B cell (primary cell): ENCODE results near the gene COL13A1. TPM values are rescaled to one million over a fixed set of nuclear protein-coding genes. Genes with fewer than 3 reads are reported as not detected.

Source experiments
- ATAC-seq: fragments of 200-7000 bp; cut with Tn5 transposase; one replicate; pipeline ENCODE4 v1.10.0; 2021; ENCODE audit warnings: low read depth, mild to moderate bottlenecking, moderate number of reproducible peaks, moderate library complexity
- CTCF ChIA-PET: fragments of 350-600 bp; sonication (Branson Sonifier 250); formaldehyde crosslinking; loops from one replicate; lab custom pipeline; 2021; ENCODE audit warnings: antibody characterized with exemption, inconsistent platforms; lab: Charles Lee
- POLR2A ChIA-PET: fragments of 350-600 bp; sonication (Branson Sonifier 250); formaldehyde crosslinking; loops from one replicate; lab custom pipeline; 2021; ENCODE audit warnings: antibody characterized with exemption; lab: Charles Lee
- DNase-seq: peaks from one replicate; pipeline ENCODE4 v3.0.0; 2013
- H2AFZ ChIP-seq: 2 replicates; pipeline ENCODE4 v1.6.1; 2012; ENCODE audit warnings: mild to moderate bottlenecking, low read depth, low read length; ENCODE audit not compliant: insufficient read depth, poor library complexity, severe bottlenecking
- H3K27ac ChIP-seq, 2 donors: 1 replicate in 1 of 2; 2 replicates in 1 of 2; pipeline ENCODE4 v1.5.1; 2012 to 2013; ENCODE audit warnings: low read length in 2 of 2, mild to moderate bottlenecking in 2 of 2, moderate library complexity in 1 of 2
- H3K27me3 ChIP-seq, 4 experiments: fragments of 200-600 bp in 1 of 4; sonication (generic) in 1 of 4; replicated peaks in 1 of 4; 1 replicate in 2 of 4; 2 replicates in 2 of 4; pipeline versions ENCODE4 v1.6.1 to v1.7.0; 2013 to 2016; ENCODE audit warnings: low read length in 3 of 4, mild to moderate bottlenecking in 2 of 4, mixed read lengths in 1 of 4, moderate library complexity in 1 of 4; ENCODE audit not compliant: insufficient read depth in 4 of 4, control insufficient read depth in 3 of 4; ENCODE audit errors: control extremely low read depth in 1 of 4
- H3K36me3 ChIP-seq, 2 experiments: replicated peaks in 1 of 2; 1 replicate in 1 of 2; 2 replicates in 1 of 2; pipeline versions ENCODE4 v1.6.1 to v1.7.1; 2013; ENCODE audit warnings: low read length in 1 of 2; ENCODE audit not compliant: insufficient read depth in 2 of 2, control insufficient read depth in 1 of 2; ENCODE audit errors: control extremely low read depth in 1 of 2, extremely low read depth in 1 of 2
- H3K4me1 ChIP-seq, 2 donors: fragments of 200-600 bp in 1 of 2; sonication (generic) in 1 of 2; 1 replicate in 1 of 2; 2 replicates in 1 of 2; pipeline versions ENCODE4 v1.5.1 to v1.6.1; 2013 to 2017; ENCODE audit warnings: low read length in 2 of 2; ENCODE audit not compliant: control insufficient read depth in 2 of 2, insufficient read depth in 2 of 2
- H3K4me2 ChIP-seq: replicated peaks from 2 replicates; pipeline ENCODE3; 2012; ENCODE audit warnings: mild to moderate bottlenecking, low read depth, low read length; ENCODE audit not compliant: poor library complexity, severe bottlenecking
- H3K4me3 ChIP-seq, 5 experiments: fragments of 200-600 bp in 1 of 5; sonication (generic) in 1 of 5; 1 replicate in 3 of 5; 2 replicates in 2 of 5; pipeline versions ENCODE4 v1.5.1 to v1.7.0; 2011 to 2016; ENCODE audit warnings: low read length in 4 of 5, mild to moderate bottlenecking in 4 of 5, low read depth in 2 of 5, control low read depth in 1 of 5, moderate library complexity in 1 of 5; ENCODE audit not compliant: insufficient read depth in 1 of 5; ENCODE audit errors: control extremely low read depth in 1 of 5, extremely low read depth in 1 of 5
- H3K79me2 ChIP-seq: fragments of 200-600 bp; sonication (generic); one replicate; pipeline ENCODE4 v1.6.0; 2016; ENCODE audit warnings: low read length; ENCODE audit not compliant: control insufficient read depth, insufficient read depth
- H3K9ac ChIP-seq: fragments of 200-600 bp; sonication (generic); 2 replicates; pipeline ENCODE4 v1.6.1; 2017; ENCODE audit warnings: mild to moderate bottlenecking, low read length, moderate library complexity
- H3K9me3 ChIP-seq, 3 donors: one replicate each; pipeline versions ENCODE4 v1.6.1 to v1.7.1; 2013; ENCODE audit warnings: low read length in 2 of 3; ENCODE audit not compliant: control insufficient read depth in 2 of 3, insufficient read depth in 1 of 3; ENCODE audit errors: control extremely low read depth in 1 of 3
- H4K20me1 ChIP-seq: 2 replicates; pipeline ENCODE4 v1.6.0; 2012; ENCODE audit warnings: mild to moderate bottlenecking, low read length; ENCODE audit not compliant: insufficient read depth, control insufficient read depth, poor library complexity, severe bottlenecking
- H3K27ac Mint-ChIP-seq: one replicate; pipeline ENCODE4 v1.8.0; 2021; ENCODE audit warnings: mixed read lengths
- H3K27me3 Mint-ChIP-seq: one replicate; pipeline ENCODE4 v1.8.0; 2021; ENCODE audit warnings: mixed read lengths
- H3K4me1 Mint-ChIP-seq: one replicate; pipeline ENCODE4 v1.8.0; 2021; ENCODE audit warnings: mixed read lengths
- H3K4me3 Mint-ChIP-seq: one replicate; pipeline ENCODE4 v1.8.0; 2021; ENCODE audit warnings: mixed read lengths
- H3K9me3 Mint-ChIP-seq: one replicate; pipeline ENCODE4 v1.8.0; 2022; ENCODE audit warnings: mixed read lengths; ENCODE audit not compliant: insufficient read depth
- EZH2 ChIP-seq: IDR thresholded peaks from 2 replicates; pipeline ENCODE4 v1.6.1; 2012; ENCODE audit warnings: borderline replicate concordance, low read depth, mild to moderate bottlenecking, moderate library complexity, low read length; ENCODE audit not compliant: insufficient read depth, poor library complexity, severe bottlenecking
- WGBS: methylation state at CpG from one replicate; pipeline ENCODE4 v1.1.5; 2013; ENCODE audit warnings: missing lambda C conversion rate; ENCODE audit not compliant: insufficient coverage; 5-methylcytosine and 5-hydroxymethylcytosine counted together
- intact Hi-C: fragments of 100-400 bp; cut with micrococcal nuclease; formaldehyde crosslinking; loops from one replicate; pipeline ENCODE4 v1.10.0; 2022
- polyA plus RNA-seq: library from polyadenylated mRNA; depleted of rRNA; stranded (reverse); fragments of >200 nt; gene quantifications from 2 replicates; pipeline ENCODE4 v1.2.3, GENCODE V29; 2012
- total RNA-seq, 2 donors: library from RNA; stranded (reverse); fragments of 120-200 nt in 1 of 2; gene quantifications; 1 replicate in 1 of 2; 2 replicates in 1 of 2; pipeline versions ENCODE4 v1.2.3 to v1.2.4, GENCODE V29; 2013 to 2022
- TF ChIP-seq, protein P1 (sequence below): fragments of 200-600 bp; IDR thresholded peaks from one replicate; pipeline ENCODE4 v1.8.0; 2022; ENCODE audit warnings: antibody characterized with exemption, mild to moderate bottlenecking

Gene COL13A1
- total and polyA plus RNA-seq, 2 donors (not counting 1 experiment from before 2014, with no cell fraction given), result not detected

DNA sequence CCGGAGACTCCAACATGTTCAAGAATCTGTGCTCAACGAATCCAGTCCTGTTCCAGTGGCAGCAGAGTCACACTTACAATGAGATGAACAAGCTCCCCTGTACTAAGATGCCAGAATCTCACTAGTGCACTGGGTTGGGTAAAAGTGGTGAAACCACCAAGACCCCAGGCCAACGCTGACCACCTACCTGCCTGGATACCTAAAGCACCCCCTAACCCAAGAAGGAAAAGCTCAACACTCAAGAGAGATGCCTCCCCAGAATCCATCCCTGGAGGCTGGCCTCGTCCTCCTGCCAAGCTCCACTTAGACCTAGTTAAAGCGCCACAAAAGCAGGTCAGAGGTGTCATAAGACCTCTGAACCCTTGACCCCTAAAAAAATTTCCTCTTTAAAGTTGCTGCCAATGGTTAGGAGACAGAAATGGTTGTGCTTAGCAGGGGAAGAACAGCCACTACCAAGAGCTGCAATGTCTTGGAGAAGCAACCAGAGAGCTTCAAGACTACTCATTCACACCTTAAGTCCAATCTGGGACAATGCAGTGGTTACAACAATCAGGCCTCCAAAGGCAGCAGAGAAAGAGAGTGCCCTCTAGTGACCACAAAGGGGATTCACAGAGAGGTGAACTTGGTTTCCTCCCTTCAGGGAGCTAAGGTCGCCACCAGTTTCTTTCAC lies 156.3 kb downstream of the COL13A1 start:
- H3K4me1 ChIP-seq, result peaks cover 6 to 18% of the 10 kb centered on the region in 2 donors
- H3K4me3 ChIP-seq, result no peak overlapping the region
- intact Hi-C loops, result no loop called here
- H3K27me3 ChIP-seq, result no peaks in the 10 kb centered on the region
- H4K20me1 ChIP-seq, result no peaks in the 10 kb centered on the region
- H3K79me2 ChIP-seq, result no peaks in the 10 kb centered on the region
- no peaks in the 10 kb centered on the region for H3K9me3 Mint-ChIP-seq
- H3K27me3 Mint-ChIP-seq, result peaks cover 9% of the 10 kb centered on the region
- ChIA-PET CTCF (interaction anchor here (1.2 to 3.0 kb wide), 2 partner anchors 19 to 188 kb away, joined by 3 to 14 read pairs; partner anchors contain the start of gene TYSND1), POLR2A (no interaction called here)
- H2AFZ ChIP-seq, result no peak overlapping the region
- peak overlapping the region; percentile 59 for H3K27ac Mint-ChIP-seq
- WGBS, result 100% methylated on average over 2 of the region's 6 CpGs
- no peak overlapping the region for H3K4me3 Mint-ChIP-seq
- TF ChIP-seq, protein P1, sequence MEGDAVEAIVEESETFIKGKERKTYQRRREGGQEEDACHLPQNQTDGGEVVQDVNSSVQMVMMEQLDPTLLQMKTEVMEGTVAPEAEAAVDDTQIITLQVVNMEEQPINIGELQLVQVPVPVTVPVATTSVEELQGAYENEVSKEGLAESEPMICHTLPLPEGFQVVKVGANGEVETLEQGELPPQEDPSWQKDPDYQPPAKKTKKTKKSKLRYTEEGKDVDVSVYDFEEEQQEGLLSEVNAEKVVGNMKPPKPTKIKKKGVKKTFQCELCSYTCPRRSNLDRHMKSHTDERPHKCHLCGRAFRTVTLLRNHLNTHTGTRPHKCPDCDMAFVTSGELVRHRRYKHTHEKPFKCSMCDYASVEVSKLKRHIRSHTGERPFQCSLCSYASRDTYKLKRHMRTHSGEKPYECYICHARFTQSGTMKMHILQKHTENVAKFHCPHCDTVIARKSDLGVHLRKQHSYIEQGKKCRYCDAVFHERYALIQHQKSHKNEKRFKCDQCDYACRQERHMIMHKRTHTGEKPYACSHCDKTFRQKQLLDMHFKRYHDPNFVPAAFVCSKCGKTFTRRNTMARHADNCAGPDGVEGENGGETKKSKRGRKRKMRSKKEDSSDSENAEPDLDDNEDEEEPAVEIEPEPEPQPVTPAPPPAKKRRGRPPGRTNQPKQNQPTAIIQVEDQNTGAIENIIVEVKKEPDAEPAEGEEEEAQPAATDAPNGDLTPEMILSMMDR, result peak; percentile 55
- TF ChIP-seq EZH2, result no peak
- no peak overlapping the region for H3K4me2 ChIP-seq
- ATAC-seq, result no peak
- H3K36me3 ChIP-seq, result no peaks in the 10 kb centered on the region
- no peaks in the 10 kb centered on the region for H3K9me3 ChIP-seq
- no peak overlapping the region for H3K9ac ChIP-seq
- H3K4me1 Mint-ChIP-seq, result peaks cover 26% of the 10 kb centered on the region
- no peak overlapping the region for H3K27ac ChIP-seq
- peak; percentile 23 for DNase-seq

- peaks cover 13% of the 10 kb centered on the region for H3K27me3 Mint-ChIP-seq
- no peak overlapping the region for H3K4me2 ChIP-seq
- H3K36me3 ChIP-seq, result no peaks in the 10 kb centered on the region
- no peaks in the 10 kb centered on the region for H3K9me3 Mint-ChIP-seq
- intact Hi-C loops, result no loop called here
- H3K27me3 ChIP-seq, result no peaks in the 10 kb centered on the region
- H3K9me3 ChIP-seq, result no peaks in the 10 kb centered on the region
- ChIA-PET POLR2A (no interaction called here), CTCF (interaction anchor here (1.2 to 3.0 kb wide), 2 partner anchors 20 to 188 kb away, joined by 3 to 14 read pairs; partner anchors contain the start of gene TYSND1)
- H2AFZ ChIP-seq, result no peak overlapping the region
- TF ChIP-seq, protein P1, result no peak
- no peak for TF ChIP-seq EZH2
- no peak overlapping the region for H3K4me3 ChIP-seq
- no peaks in the 10 kb centered on the region for H4K20me1 ChIP-seq
- no peak overlapping the region for H3K27ac ChIP-seq
- H3K4me1 ChIP-seq, result peaks cover 6 to 21% of the 10 kb centered on the region in 2 donors
- H3K4me3 Mint-ChIP-seq, result no peak overlapping the region
- H3K79me2 ChIP-seq, result no peaks in the 10 kb centered on the region
- ATAC-seq (no peak), DNase-seq (no peak)
- H3K9ac ChIP-seq, result no peak overlapping the region
- no peak overlapping the region for H3K27ac Mint-ChIP-seq
- H3K4me1 Mint-ChIP-seq, result peaks cover 29% of the 10 kb centered on the region
Observed at GRCh38 chr10:69958556-69958902, 156.8 kb downstream of the COL13A1 start.
